GM18870 (cell line): ENCODE measurements around the gene GATAD2A.
"Not testable (repeated sequence)": the region's sequence is repeated elsewhere in the genome, so short reads cannot be mapped to it uniquely, and the experiment has no call there.

Experiments used
- ATAC-seq: cut with Tn5 transposase; IDR thresholded peaks from one replicate; pipeline ENCODE4 v1.9.1; 2021; ENCODE audit warnings: moderate library complexity; ENCODE audit not compliant: unreplicated experiment

Gene GATAD2A

GRCh38 chr19:19404879-19405860 is at the start of gene GATAD2A:
Gene GATAD2A, plus strand, starts transcription at chr19:19405675. Its CDS starts 59,671 bp downstream, at chr19:19465346.
- no peak for ATAC-seq

DNA sequence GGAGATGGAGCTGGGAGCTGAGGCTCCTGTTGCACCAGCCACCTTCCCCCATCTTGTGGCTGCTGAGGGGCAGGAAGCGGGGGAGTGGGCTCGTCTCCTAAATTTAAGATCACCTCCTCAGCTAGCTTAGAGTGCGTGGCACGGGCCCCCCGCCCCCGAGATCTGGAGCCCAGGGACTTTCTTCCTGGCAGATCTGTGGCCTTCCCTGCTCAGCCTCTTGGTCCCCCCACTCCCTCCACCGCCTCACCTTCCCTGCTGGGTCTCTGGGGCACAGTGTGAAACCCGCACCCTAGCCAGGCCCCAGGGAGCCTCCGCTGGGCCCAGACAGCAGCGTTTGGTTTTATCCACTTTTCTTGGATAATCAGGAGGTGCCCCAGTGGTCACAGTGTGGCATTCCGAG is 49.0 kb upstream of the GATAD2A start:
- no peak for ATAC-seq

DNA sequence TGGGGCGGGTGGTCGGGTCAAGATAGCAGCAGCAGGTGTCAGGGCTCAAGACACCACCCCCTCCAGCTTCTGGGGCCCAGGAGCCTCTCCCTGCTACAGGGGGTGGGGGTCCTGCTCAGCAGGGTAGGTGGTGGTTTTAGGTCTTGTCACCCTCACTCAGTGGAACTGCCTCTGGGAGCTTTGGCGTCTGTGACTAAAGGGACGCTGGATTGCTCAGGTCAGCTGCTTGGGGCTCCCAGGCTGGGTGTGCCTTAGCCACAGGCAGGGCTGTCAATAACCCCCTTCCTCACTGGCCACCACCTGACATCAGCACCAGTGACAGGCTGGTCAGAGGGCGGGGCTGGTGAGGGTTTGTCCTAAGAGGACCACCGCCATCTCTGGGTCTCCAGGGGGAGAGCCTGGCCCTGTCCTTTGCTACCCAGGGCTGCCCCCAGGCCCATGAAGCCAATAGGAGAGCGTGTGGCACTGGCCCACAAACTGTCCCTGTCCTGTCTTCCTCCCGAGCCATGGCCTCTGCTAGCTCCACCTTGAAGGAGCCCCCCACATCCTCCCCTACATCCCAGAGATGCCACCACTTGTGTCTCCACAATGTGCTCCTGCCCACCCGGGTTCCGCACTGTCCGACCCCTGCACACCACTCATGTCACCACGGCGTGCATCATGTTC is 48.4 kb upstream of the GATAD2A start:
- no peak for ATAC-seq

DNA sequence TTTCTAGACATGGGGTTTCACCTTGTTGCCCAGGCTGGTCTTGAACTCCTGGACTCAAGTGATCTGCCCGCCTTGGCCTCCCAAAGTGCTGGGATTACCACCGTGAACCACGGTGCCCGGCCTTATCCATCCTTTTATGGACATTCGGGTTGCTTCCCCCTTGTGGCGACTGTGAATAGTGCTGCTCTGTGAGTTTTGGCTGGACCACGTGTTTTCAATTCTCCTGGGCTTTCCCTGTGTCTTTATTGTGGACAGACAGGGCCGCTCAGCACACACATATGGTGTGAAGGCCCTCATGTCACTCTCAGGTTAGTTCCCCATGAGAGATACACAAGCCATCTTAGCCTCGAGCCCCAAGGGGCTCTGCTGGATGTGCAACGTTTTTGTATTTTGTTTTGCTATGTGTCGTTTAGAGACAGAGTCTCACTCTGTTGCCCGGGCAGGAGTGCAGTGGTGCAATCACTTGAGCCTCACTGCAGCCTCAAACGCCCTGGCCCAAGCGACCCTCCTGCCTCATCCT is 44.3 kb upstream of the GATAD2A start:
- ATAC-seq: peak; percentile 67

GRCh38 chr19:19362075-19362474 is 43.4 kb upstream of the GATAD2A start:
- no peak for ATAC-seq

DNA sequence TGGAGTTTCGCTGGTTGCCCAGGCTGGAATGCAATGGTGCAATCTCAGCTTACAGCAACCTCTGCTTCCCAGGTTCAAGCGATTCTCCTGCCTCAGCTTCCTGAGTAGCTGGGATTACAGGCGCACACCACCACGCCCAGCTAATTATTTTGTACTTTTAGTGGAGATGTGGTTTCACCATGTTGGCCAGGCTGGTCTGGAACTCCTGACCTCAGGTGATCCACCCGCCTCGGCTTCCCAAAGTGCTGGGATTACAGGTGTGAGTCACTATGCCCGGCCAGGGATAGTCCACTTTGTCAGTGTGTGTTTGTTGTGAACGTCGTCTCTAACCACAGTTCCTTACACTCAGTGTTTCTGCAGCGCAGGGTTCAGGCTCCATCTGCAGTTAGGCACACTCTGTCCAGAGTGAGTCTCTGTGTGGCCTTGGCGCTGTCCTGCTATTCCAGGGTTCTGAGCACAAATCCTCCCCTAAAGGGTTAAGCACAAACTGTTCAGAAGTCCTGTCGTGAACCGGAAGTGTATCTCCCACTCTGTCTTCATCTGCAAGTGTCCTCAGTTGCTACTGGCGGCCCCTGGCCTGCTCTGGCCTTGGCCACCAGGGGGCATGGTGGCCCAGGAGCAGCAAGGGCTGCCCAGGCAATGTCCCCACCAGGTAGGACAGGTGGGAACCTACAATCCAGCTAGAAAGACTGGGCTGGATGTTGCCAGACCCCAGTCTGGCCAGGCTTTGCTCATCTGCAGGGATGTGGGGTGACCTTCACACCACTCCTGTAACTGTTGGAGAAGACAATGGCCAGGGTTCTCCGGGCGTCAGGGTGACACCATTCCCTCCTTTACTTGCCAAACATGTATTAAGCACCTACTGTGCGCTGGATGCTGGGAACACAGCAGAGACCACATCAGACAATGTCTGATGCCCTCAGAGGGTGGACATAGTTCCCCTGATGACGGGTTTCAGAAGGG is 38.8 kb upstream of the GATAD2A start:
- ATAC-seq: no peak

- no peak for ATAC-seq
These were observed 37.4 kb upstream of the GATAD2A start for GRCh38 chr19:19368087-19368486.

- no peak for ATAC-seq
These were observed 34.4 kb upstream of the GATAD2A start for GRCh38 chr19:19371059-19371458.

DNA sequence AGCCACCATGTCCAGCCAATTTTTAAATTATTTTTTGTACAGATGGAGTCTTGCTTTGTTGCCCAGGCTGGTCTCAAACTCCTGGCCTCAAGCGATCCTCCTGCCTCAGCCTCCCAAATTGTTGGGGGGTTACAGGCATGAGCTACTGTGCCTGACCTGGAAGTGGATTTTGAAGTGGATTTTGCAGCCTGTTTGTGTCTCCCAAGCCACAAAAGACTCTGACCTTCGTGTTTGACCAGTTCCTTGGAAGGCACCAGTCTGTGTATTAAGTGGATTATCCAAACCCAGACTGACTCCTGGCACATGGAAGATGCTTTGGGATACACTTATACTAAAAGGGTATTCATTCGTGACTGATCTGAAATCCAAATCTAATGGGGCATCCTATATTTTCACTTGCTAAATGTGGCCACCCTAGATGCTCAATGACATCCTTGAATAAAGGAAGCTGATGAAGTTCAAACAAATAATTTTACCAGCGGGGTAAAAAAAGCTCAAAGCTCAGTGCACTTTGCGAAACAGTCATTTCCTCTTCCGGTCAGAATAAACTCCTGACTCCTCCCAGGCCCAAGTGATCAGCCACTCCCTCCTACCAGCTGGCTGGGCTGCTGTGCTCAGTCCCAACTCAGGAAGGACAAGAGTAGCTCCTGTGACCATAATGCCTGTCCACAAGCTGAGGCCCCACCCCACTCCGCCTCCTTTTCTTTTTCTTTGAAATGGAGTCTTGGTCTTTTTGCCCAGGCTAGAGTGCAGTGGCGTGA is 32.6 kb upstream of the GATAD2A start:
- no peak for ATAC-seq

DNA sequence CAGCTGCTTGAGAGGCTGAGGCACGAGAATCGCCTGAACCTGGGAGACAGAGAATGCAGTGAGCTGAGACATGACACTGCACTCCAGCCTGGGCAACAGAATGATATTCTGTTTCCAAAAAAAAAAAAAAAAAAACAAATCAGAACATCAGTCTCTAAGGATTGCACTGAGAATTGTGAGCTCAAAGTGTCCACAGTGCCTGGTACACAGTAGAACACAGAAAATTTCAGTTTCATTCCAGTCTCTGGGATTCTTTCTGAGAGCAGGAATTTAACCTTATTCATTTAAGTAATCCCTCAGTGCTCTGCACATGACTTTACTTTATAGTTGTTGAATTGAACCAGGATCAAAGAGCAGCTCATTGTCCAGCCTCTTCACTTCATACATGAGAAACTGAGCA is 25.9 kb upstream of the GATAD2A start:
- no peak for ATAC-seq

GRCh38 chr19:19380316-19380715 is 25.2 kb upstream of the GATAD2A start:
- not testable (repeated sequence) for ATAC-seq

- ATAC-seq: no peak
These were observed 24.2 kb upstream of the GATAD2A start for GRCh38 chr19:19381007-19381926.

- ATAC-seq: no peak
These were observed 23.4 kb upstream of the GATAD2A start for GRCh38 chr19:19382118-19382517.

GRCh38 chr19:19384486-19384885 is 21.0 kb upstream of the GATAD2A start:
- no peak for ATAC-seq

DNA sequence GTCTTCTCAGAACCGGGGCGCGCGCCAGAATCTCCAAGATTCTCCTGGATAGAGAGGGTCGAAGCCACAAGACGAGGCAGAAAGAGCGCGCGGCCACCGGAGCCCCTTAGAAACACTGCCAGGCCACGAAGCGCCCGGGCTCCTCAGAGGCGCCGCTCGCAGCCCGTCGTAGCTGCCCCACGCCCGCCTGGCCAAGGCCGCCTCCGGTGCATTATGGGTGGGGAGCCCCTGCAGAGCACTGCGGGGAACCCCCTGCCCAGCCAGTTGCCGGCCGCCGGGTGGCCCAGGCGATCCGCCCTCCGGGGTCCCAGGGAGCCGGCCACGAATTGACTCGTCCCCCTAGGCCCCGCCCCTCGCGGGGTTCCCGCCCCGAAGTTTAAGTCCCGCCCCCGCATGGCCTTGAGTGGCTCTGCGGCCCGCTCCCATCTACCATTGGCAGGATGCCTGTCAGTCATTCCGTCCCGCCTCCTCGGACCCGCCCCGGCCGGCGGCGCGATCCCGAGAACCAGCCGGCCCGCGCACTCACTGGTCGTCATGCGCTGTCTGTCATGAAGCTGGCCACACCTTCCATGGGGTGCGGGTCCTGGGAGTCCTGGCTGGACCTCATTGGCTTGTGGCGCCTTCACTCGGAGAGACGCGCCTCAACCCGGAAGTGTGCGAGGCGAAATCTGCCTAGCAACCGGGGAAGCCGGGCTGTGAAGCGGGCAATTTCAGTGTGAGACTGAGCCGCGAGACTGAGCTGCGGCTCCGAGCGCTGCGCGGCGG is 20.2 kb upstream of the GATAD2A start:
- ATAC-seq: peak; percentile 91

GRCh38 chr19:19385896-19386869 is 19.3 kb upstream of the GATAD2A start:
- ATAC-seq: peak; percentile 1

DNA sequence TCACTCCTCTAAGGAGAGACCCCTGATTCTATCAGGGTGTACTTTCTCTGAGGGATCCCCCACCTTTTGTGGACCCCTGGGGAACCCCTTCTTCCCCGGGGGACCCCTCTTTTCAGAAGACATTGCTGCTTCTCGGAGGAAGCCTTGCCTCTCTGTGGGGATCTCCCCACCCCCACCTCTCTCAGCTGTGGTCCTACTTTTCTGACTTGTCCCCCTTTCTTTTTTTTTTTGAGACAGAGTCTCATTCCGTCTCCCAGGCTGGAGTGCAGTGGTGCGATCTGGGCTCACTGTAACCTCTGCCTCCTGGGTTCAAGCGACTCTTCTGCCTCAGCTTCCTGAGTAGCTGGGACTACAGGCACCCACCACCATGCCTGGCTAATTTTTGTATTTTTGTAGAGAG is 18.4 kb upstream of the GATAD2A start:
- ATAC-seq: no peak
